GM23338 (cell line): ENCODE measurements around the gene ATG7. TPM values are rescaled to one million over a fixed set of nuclear protein-coding genes. Genes with fewer than 3 reads are reported as not detected.

Experiments
- ATAC-seq: fragments of 200-7000 bp; cut with Tn5 transposase; 3 replicates; pipeline ENCODE4 v1.9.1; 2020
- DNase-seq: peaks from one replicate; pipeline ENCODE4 v3.0.0-alpha.2; 2015; ENCODE audit warnings: low spot score
- H2AFZ ChIP-seq: fragments of 200-600 bp; sonication (generic); 2 replicates; pipeline ENCODE4 v1.8.0; 2016; ENCODE audit warnings: antibody characterized with exemption, mild to moderate bottlenecking, moderate library complexity
- H3F3A ChIP-seq: fragments of 200-600 bp; sonication (generic); replicated peaks from 2 replicates; pipeline ENCODE4 v1.8.0; 2017; ENCODE audit warnings: antibody characterized with exemption, mixed run types, low read depth
- H3K27ac ChIP-seq: fragments of 200-600 bp; sonication (generic); 2 replicates; pipeline ENCODE4 v1.6.1; 2016; ENCODE audit warnings: low read depth
- H3K27me3 ChIP-seq: fragments of 200-600 bp; sonication (generic); 2 replicates; pipeline ENCODE4 v1.8.0; 2016; ENCODE audit warnings: mild to moderate bottlenecking, mixed run types, moderate library complexity; ENCODE audit not compliant: insufficient read depth
- H3K36me3 ChIP-seq: fragments of 200-600 bp; sonication (generic); 2 replicates; pipeline ENCODE4 v1.8.0; 2016; ENCODE audit warnings: mild to moderate bottlenecking; ENCODE audit not compliant: insufficient read depth
- H3K4me1 ChIP-seq: fragments of 200-600 bp; sonication (generic); 2 replicates; pipeline ENCODE4 v1.8.0; 2016; ENCODE audit warnings: mild to moderate bottlenecking, moderate library complexity; ENCODE audit not compliant: insufficient read depth
- H3K4me2 ChIP-seq: fragments of 200-600 bp; sonication (generic); 2 replicates; pipeline ENCODE4 v1.7.1; 2017; ENCODE audit warnings: mixed run types
- H3K4me3 ChIP-seq: fragments of 200-600 bp; sonication (generic); 2 replicates; pipeline ENCODE4 v1.6.1; 2016; ENCODE audit warnings: mixed run types
- H3K79me2 ChIP-seq: fragments of 200-600 bp; sonication (generic); replicated peaks from 2 replicates; pipeline ENCODE4 v1.8.0; 2017; ENCODE audit warnings: mild to moderate bottlenecking; ENCODE audit not compliant: insufficient read depth
- H3K9me2 ChIP-seq: fragments of 200-600 bp; sonication (generic); 2 replicates; pipeline ENCODE4 v1.8.0; 2017; ENCODE audit not compliant: insufficient read depth
- H4K20me1 ChIP-seq: fragments of 200-600 bp; sonication (generic); replicated peaks from 2 replicates; pipeline ENCODE4 v1.8.0; 2017; ENCODE audit warnings: mild to moderate bottlenecking; ENCODE audit not compliant: insufficient read depth
- H3K27ac Mint-ChIP-seq: 2 replicates; pipeline ENCODE4 v1.8.0; 2020; ENCODE audit warnings: inconsistent platforms, mild to moderate bottlenecking, moderate library complexity, mixed read lengths
- H3K27me3 Mint-ChIP-seq: 3 replicates; pipeline ENCODE4 v1.8.0; 2022; ENCODE audit warnings: low read depth, mild to moderate bottlenecking, moderate library complexity, mixed read lengths, inconsistent platforms; ENCODE audit not compliant: insufficient read depth, poor library complexity
- H3K36me3 Mint-ChIP-seq: 3 replicates; pipeline ENCODE4 v1.8.0; 2021; ENCODE audit warnings: low read depth, mild to moderate bottlenecking, inconsistent platforms, moderate library complexity, mixed read lengths
- H3K4me1 Mint-ChIP-seq: 3 replicates; pipeline ENCODE4 v1.8.0; 2020; ENCODE audit warnings: mild to moderate bottlenecking, inconsistent platforms, mixed read lengths
- H3K4me3 Mint-ChIP-seq: 3 replicates; pipeline ENCODE4 v1.8.0; 2021; ENCODE audit warnings: moderate library complexity, mild to moderate bottlenecking, inconsistent platforms, mixed read lengths
- H3K9me3 Mint-ChIP-seq: 3 replicates; pipeline ENCODE4 v1.8.0; 2020; ENCODE audit warnings: moderate library complexity, mild to moderate bottlenecking, inconsistent platforms, mixed read lengths
- CREB1 ChIP-seq: fragments of 250-450 bp; sonication (Bioruptor Pico); IDR thresholded peaks from 2 replicates; pipeline ENCODE4 v1.5.0; 2020; ENCODE audit warnings: low read depth, mild to moderate bottlenecking, moderate library complexity
- ETS1 ChIP-seq: IDR thresholded peaks from 2 replicates; pipeline ENCODE4 v1.6.1; 2016; ENCODE audit warnings: antibody characterized with exemption
- EZH2 ChIP-seq: fragments of 200-600 bp; sonication (generic); IDR thresholded peaks from one replicate; pipeline ENCODE4 v1.8.0; 2017; ENCODE audit warnings: antibody characterized with exemption, mild to moderate bottlenecking, low read depth; ENCODE audit not compliant: unreplicated experiment
- EZH2phosphoT487 ChIP-seq: fragments of 200-600 bp; sonication (generic); IDR thresholded peaks from one replicate; pipeline ENCODE4 v1.8.1; 2018; ENCODE audit warnings: antibody characterized with exemption; ENCODE audit not compliant: unreplicated experiment
- JUNB ChIP-seq: IDR thresholded peaks from one replicate; pipeline ENCODE4 v1.6.1; 2016; ENCODE audit warnings: antibody characterized with exemption; ENCODE audit not compliant: unreplicated experiment
- NANOG ChIP-seq: IDR thresholded peaks from 2 replicates; pipeline ENCODE4 v1.6.1; 2016; ENCODE audit warnings: antibody characterized with exemption, borderline replicate concordance
- POLR2AphosphoS5 ChIP-seq: IDR thresholded peaks from 2 replicates; pipeline ENCODE4 v1.6.1; 2016; ENCODE audit warnings: antibody characterized with exemption, low read depth
- STAT1 ChIP-seq: IDR thresholded peaks from one replicate; pipeline ENCODE4 v1.6.1; 2016; ENCODE audit warnings: antibody characterized with exemption; ENCODE audit not compliant: unreplicated experiment
- ZNF114 ChIP-seq: fragments of 250-450 bp; sonication (Bioruptor Pico); IDR thresholded peaks from 2 replicates; pipeline ENCODE4 v1.5.0; 2020; ENCODE audit warnings: mild to moderate bottlenecking, moderate library complexity
- ZNF331 ChIP-seq: fragments of 250-450 bp; sonication (Bioruptor Pico); IDR thresholded peaks from 2 replicates; pipeline ENCODE4 v1.5.0; 2020; ENCODE audit warnings: low read depth, mild to moderate bottlenecking, moderate library complexity
- ZNF462 ChIP-seq: fragments of 250-450 bp; sonication (Bioruptor Pico); IDR thresholded peaks from 2 replicates; pipeline ENCODE4 v1.5.0; 2020; ENCODE audit warnings: mild to moderate bottlenecking, moderate library complexity
- polyA plus RNA-seq: library from polyadenylated mRNA; unstranded; fragments of >200 nt; fragmentation: Nextera tagmentation; extraction: Ambion mirVana; gene quantifications from 2 replicates; pipeline ENCODE4 v1.2.1, GENCODE V29; 2016
- total RNA-seq: library from RNA; depleted of rRNA; stranded (reverse); fragments of >200 nt; shearing (Covaris generic); gene quantifications from 2 replicates; pipeline ENCODE4 v1.2.3, GENCODE V29; 2014
- TF ChIP-seq, protein P1 (sequence below): IDR thresholded peaks from one replicate; pipeline ENCODE4 v1.6.1; 2018; ENCODE audit warnings: antibody characterized with exemption; ENCODE audit not compliant: unreplicated experiment

The ATG7 gene
- total and polyA plus RNA-seq, 2 experiments from 2014 or later = 16.2 to 36.7 TPM

DNA sequence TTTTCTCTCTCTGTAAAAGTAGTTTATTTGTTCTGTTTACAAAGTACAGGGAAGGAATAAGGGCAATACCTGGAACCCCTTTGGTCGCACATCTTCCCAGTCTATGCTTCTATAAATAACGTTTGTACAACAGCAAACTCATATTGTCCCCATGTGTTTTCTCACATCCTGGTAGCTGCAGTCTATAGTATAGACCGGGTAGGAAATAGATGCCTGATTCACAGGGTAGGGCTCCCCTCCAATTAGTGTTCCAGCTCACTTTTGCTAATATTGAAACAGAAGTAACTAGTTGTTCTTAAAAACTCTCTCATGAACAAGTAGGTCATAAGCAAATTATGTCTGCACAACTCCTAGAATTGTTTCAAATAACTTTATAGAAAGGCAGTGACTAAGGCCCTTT, 17.7 kb downstream of the ATG7 start:
- H3K27me3 ChIP-seq = no peaks in the 10 kb centered on the region
- H3K9me3 Mint-ChIP-seq = no peaks in the 10 kb centered on the region
- H3K27ac ChIP-seq = no peak overlapping the region
- no peak overlapping the region for H2AFZ ChIP-seq
- H3K4me2 ChIP-seq = no peak overlapping the region
- ATAC-seq = no peak
- H3K27ac Mint-ChIP-seq = no peak overlapping the region
- no peaks in the 10 kb centered on the region for H3K4me1 Mint-ChIP-seq
- no peaks in the 10 kb centered on the region; the same call in 1 of the 2 replicates for H4K20me1 ChIP-seq
- H3K9me2 ChIP-seq = no peaks in the 10 kb centered on the region
- H3F3A ChIP-seq = no peaks in the 10 kb centered on the region
- no peaks in the 10 kb centered on the region for H3K36me3 ChIP-seq
- no peaks in the 10 kb centered on the region for H3K27me3 Mint-ChIP-seq
- no peaks in the 10 kb centered on the region for H3K4me1 ChIP-seq
- no peak overlapping the region for H3K4me3 ChIP-seq
- no peak for DNase-seq
- no peaks in the 10 kb centered on the region for H3K79me2 ChIP-seq
- H3K36me3 Mint-ChIP-seq = no peaks in the 10 kb centered on the region
- H3K4me3 Mint-ChIP-seq = no peak overlapping the region
- no peak for TF ChIP-seq ETS1
- TF ChIP-seq STAT1 = no peak
- no peak for TF ChIP-seq EZH2phosphoT487
- no peak for TF ChIP-seq CREB1 (CRISPR knock-in tag)
- TF ChIP-seq, protein P1, sequence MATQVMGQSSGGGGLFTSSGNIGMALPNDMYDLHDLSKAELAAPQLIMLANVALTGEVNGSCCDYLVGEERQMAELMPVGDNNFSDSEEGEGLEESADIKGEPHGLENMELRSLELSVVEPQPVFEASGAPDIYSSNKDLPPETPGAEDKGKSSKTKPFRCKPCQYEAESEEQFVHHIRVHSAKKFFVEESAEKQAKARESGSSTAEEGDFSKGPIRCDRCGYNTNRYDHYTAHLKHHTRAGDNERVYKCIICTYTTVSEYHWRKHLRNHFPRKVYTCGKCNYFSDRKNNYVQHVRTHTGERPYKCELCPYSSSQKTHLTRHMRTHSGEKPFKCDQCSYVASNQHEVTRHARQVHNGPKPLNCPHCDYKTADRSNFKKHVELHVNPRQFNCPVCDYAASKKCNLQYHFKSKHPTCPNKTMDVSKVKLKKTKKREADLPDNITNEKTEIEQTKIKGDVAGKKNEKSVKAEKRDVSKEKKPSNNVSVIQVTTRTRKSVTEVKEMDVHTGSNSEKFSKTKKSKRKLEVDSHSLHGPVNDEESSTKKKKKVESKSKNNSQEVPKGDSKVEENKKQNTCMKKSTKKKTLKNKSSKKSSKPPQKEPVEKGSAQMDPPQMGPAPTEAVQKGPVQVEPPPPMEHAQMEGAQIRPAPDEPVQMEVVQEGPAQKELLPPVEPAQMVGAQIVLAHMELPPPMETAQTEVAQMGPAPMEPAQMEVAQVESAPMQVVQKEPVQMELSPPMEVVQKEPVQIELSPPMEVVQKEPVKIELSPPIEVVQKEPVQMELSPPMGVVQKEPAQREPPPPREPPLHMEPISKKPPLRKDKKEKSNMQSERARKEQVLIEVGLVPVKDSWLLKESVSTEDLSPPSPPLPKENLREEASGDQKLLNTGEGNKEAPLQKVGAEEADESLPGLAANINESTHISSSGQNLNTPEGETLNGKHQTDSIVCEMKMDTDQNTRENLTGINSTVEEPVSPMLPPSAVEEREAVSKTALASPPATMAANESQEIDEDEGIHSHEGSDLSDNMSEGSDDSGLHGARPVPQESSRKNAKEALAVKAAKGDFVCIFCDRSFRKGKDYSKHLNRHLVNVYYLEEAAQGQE = no peak
- TF ChIP-seq ZNF462 = no peak
- no peak for TF ChIP-seq EZH2
- TF ChIP-seq JUNB = no peak
- TF ChIP-seq NANOG = no peak
- no peak for TF ChIP-seq POLR2AphosphoS5
- TF ChIP-seq ZNF114 = no peak
- no peak for TF ChIP-seq ZNF331 (CRISPR knock-in tag)
